Kidney epithelial cell (primary cell): ENCODE measurements around the gene GIPC3. TPM values are rescaled to one million over a fixed set of nuclear protein-coding genes. Genes with fewer than 3 reads are reported as not detected.

Source experiments
- DNase-seq: peaks from one replicate; pipeline ENCODE4 v3.0.0-alpha.2; 2010; ENCODE audit warnings: low read depth
- H3K27me3 ChIP-seq: 2 replicates; pipeline ENCODE4 v1.6.0; 2011; ENCODE audit warnings: low read length; ENCODE audit not compliant: control insufficient read depth, insufficient read depth
- H3K36me3 ChIP-seq: 2 replicates; pipeline ENCODE4 v1.5.1; 2011; ENCODE audit warnings: low read length; ENCODE audit not compliant: control insufficient read depth, insufficient read depth
- H3K4me3 ChIP-seq: 2 replicates; pipeline ENCODE4 v1.5.1; 2011; ENCODE audit warnings: low read depth, mild to moderate bottlenecking, control low read depth, low read length
- CTCF ChIP-seq: IDR thresholded peaks from 2 replicates; pipeline ENCODE4 v1.5.1; 2011; ENCODE audit warnings: mild to moderate bottlenecking, moderate library complexity, low read length, control low read depth, inconsistent platforms; ENCODE audit not compliant: insufficient read depth, poor library complexity, severe bottlenecking
- total RNA-seq: library from RNA; depleted of rRNA; stranded (reverse); fragments of >200 nt; gene quantifications from 2 replicates; pipeline ENCODE4 v1.2.3, GENCODE V29; 2015

Gene GIPC3
- total RNA-seq, 1 donor from 2014 or later = 0.21 TPM

DNA sequence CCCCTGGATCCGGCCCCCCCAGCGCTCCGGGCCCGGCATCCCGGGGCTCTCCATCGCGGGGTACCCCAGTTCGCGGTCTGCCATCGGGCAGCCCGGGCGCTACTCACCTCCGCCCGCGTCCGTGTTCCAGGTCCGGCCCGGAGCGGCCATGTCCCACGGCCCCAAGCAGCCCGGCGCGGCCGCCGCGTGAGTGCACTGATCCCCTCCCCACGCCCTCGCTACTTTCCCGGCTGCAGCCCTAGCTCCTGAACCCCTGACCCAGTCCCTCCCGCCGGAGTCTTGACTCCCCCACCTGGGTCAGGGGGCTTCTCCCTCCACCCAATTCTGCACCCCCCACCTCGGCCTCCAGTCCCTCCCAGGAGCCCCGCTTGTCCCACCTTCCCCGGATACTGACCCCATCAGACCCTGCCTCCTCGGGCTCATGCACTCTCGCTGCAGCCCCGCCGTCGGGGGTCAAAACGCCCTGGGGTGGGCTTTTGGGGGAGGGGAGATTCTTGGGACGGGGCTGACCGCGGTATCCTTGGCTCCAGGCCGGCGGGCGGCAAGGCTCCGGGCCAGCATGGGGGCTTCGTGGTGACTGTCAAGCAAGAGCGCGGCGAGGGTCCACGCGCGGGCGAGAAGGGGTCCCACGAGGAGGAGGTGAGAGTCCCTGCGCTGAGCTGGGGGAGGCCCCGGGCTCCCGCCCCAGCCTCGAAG is 12.0 kb upstream of the GIPC3 start:
- no peak for TF ChIP-seq CTCF
- Histone ChIP-seq H3K36me3 (no peaks in the 10 kb centered on the region), H3K4me3 (peak overlapping the region; percentile 77), H3K27me3 (no peaks in the 10 kb centered on the region)
- DNase-seq = no peak

GRCh38 chr19:3573858-3574637 is 11.2 kb upstream of the GIPC3 start:
- Histone ChIP-seq H3K36me3 (no peaks in the 10 kb centered on the region), H3K4me3 (peak overlapping the region; percentile 77), H3K27me3 (no peaks in the 10 kb centered on the region)
- peak; percentile 80 for DNase-seq
- TF ChIP-seq CTCF = no peak

GRCh38 chr19:3575260-3575741 is 10.0 kb upstream of the GIPC3 start:
- Histone ChIP-seq H3K27me3 (no peaks in the 10 kb centered on the region), H3K36me3 (no peaks in the 10 kb centered on the region), H3K4me3 (no peak overlapping the region)
- peak; percentile 38 for TF ChIP-seq CTCF
- DNase-seq = no peak

DNA sequence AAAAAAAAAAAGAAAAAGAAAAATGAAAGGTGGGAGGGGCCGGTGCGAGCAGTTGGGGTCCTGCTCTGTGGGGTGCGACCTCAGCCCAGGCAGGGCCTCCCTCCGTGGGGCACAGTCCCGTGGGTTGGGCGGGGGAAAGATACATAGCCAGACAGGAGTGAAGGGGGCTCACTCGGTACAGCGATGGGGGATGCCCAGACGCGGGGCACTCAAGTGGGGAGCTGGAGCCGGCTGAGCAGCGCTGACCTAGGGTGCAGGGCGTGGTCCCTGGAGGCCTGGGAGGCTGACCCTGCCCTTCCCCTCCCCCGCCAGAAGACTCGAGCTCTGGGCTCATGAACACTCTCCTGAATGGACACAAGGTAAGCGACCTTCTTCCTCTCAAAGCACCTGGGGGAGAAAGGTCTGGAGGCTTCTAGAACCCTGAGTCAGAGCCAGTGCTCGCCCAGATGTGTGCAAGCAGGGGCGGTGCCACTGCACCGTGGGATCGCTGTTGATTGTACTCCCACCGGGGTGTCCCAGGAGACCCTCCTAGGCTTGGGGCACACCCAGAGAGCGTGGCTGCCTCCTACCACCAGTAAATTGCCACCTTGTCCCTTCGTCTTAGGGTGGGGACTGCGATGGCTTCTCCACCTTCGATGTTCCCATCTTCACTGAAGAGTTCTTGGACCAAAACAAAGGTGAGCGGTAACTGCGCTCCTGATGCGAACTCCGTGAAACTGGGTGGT is 9.2 kb upstream of the GIPC3 start:
- Histone ChIP-seq H3K36me3 (no peaks in the 10 kb centered on the region), H3K4me3 (no peak overlapping the region), H3K27me3 (no peaks in the 10 kb centered on the region)
- TF ChIP-seq CTCF = no peak
- DNase-seq = no peak

DNA sequence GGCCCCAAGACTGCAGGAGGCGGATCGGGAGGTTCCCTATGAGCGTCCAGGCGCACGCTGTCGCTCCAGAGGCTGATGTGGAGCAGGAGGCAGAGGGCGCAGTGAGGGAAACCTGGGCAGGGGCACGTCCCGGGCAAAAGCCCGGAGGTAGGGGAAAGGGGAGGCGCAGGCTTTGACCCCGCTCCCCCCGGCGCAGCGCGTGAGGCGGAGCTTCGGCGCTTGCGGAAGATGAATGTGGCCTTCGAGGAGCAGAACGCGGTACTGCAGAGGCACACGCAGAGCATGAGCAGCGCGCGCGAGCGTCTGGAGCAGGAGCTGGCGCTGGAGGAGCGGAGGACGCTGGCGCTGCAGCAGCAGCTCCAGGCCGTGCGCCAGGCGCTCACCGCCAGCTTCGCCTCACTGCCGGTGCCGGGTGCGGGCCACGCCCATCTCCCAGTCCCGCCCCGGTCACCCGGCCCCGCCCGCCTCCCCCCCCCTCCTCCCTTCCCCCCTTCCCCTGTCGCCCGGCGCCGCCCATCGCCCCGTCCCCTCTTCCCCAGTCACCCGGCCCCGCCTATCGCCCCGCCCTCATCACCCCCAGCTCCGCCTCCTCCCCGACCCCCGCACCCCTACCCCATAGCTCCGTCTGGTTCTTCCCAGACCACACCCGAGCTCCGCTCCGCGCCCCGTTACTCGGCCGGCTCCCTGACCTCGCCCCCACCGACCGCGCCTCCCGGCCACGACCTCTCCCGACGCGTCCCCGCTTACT is 8.4 kb upstream of the GIPC3 start:
- H3K27me3 ChIP-seq = no peaks in the 10 kb centered on the region
- H3K4me3 ChIP-seq = no peak overlapping the region
- no peak for TF ChIP-seq CTCF
- DNase-seq = no peak
- H3K36me3 ChIP-seq = no peaks in the 10 kb centered on the region
